ENCODE measurements around the gene ZSWIM2. TPM values are rescaled to one million over a fixed set of nuclear protein-coding genes. Genes with fewer than 3 reads are reported as not detected.

The ZSWIM2 gene
- total and polyA plus RNA-seq, 2 experiments from 2014 or later, result not detected

- TF ChIP-seq ZNF462 (CRISPR knock-in tag; IDR thresholded peaks at IDR 0.05) (no peak), ZNF114 (CRISPR knock-in tag; IDR thresholded peaks at IDR 0.05) (no peak), STAT1 (IDR thresholded peaks at IDR 0.05; ENCODE audit: unreplicated experiment) (no peak), ZNF331 (CRISPR knock-in tag; IDR thresholded peaks at IDR 0.05; ENCODE audit: low read depth) (no peak), ETS1 (IDR thresholded peaks at IDR 0.05) (no peak), POLR2AphosphoS5 (IDR thresholded peaks at IDR 0.05; ENCODE audit: low read depth) (no peak), NANOG (IDR thresholded peaks at IDR 0.05; ENCODE audit: borderline replicate concordance) (no peak), REST (IDR thresholded peaks at IDR 0.05; ENCODE audit: unreplicated experiment) (no peak)
These were observed 34.7 kb upstream of the ZSWIM2 start (continued) for GRCh38 chr2:186883666-186884065.
